Right lobe of liver (tissue), 6 donors: ENCODE data around the gene CFAP77. TPM values are rescaled to one million over a fixed set of nuclear protein-coding genes. Genes with fewer than 3 reads are reported as not detected.

Source experiments
- ATAC-seq, 4 donors: fragments of 200-7000 bp; cut with Tn5 transposase; one replicate each; pipeline ENCODE4 v1.9.1; 2020; ENCODE audit warnings: mild to moderate bottlenecking in 4 of 4, moderate library complexity in 4 of 4
- DNase-seq, 3 donors: peaks; one replicate each; pipeline ENCODE4 v3.0.0-alpha.2; 2020
- H3K27ac ChIP-seq, 3 donors: fragments of 200-600 bp; one replicate each; pipeline ENCODE4 v1.8.0; 2022
- H3K27me3 ChIP-seq, 2 donors: fragments of 200-600 bp; one replicate each; pipeline ENCODE4 v1.8.0; 2022
- H3K36me3 ChIP-seq, 4 donors: fragments of 200-600 bp; sonication (generic) in 1 of 4; one replicate each; pipeline versions ENCODE4 v1.5.1 to v1.8.0; 2017 to 2022; ENCODE audit warnings: control low read depth in 1 of 4
- H3K4me1 ChIP-seq, 4 donors: fragments of 200-600 bp; sonication (generic) in 1 of 4; one replicate each; pipeline versions ENCODE4 v1.5.1 to v1.8.0; 2017 to 2022; ENCODE audit warnings: control low read depth in 1 of 4
- H3K4me3 ChIP-seq, 3 donors: fragments of 200-600 bp; one replicate each; pipeline ENCODE4 v1.8.0; 2022
- H3K9me3 ChIP-seq, 4 donors: fragments of 200-600 bp; sonication (generic) in 1 of 4; one replicate each; pipeline versions ENCODE4 v1.5.1 to v1.8.0; 2017 to 2022; ENCODE audit warnings: control low read depth in 1 of 4
- CTCF ChIP-seq, 4 donors: fragments of 200-600 bp in 3 of 4; fragments of 450-650 bp in 1 of 4; IDR thresholded peaks; one replicate each; pipeline versions ENCODE4 v1.5.1 to v1.8.0; 2016 to 2022; ENCODE audit warnings: antibody characterized with exemption in 4 of 4, mild to moderate bottlenecking in 2 of 4
- POLR2A ChIP-seq: fragments of 450-650 bp; IDR thresholded peaks from one replicate; pipeline ENCODE4 v1.6.1; 2017; ENCODE audit warnings: antibody characterized with exemption, mild to moderate bottlenecking
- WGBS: methylation state at CpG from one replicate; pipeline ENCODE4 v1.1.6; 2018; ENCODE audit warnings: low coverage, low lambda C conversion rate; ENCODE audit not compliant: insufficient coverage; ENCODE audit errors: missing lambda C conversion rate; 5-methylcytosine and 5-hydroxymethylcytosine counted together
- intact Hi-C, 2 donors: fragments of 100-400 bp; cut with DNase I; formaldehyde crosslinking; loops; one replicate each; pipeline versions ENCODE4 v1.11.2 to v1.14.1; 2022
- total RNA-seq, 6 experiments: library from RNA; depleted of rRNA in 2 of 6; stranded (reverse); fragments of >200 nt in 2 of 6; fragmentation: NEBNext Ultra II Directional in 3 of 6; extraction: Animal tissue kit (Norgen Biotek cat#: 25700) in 3 of 6; gene quantifications; one replicate each; pipeline versions ENCODE4 v1.1.0 to v1.2.4, GENCODE V29; 2016 to 2023
- donor health status: DM: no; HTN: yes; CAD: no.
- donor health status: DM: no; HTN: no; CAD: no.
- donor health status: DM: no; HTN: no; CAD: no.
- donor health status: DM: no; HTN: yes; CAD: no.
- donor health status: DM: no; HTN: yes; CAD: no.

Gene CFAP77
- total RNA-seq, 6 experiments from 2014 or later = not detected

GRCh38 chr9:132478353-132479050 is 68.5 kb downstream of the CFAP77 start:
- no peaks in the 10 kb centered on the region for H3K27me3 ChIP-seq
- H3K36me3 ChIP-seq = no peaks in the 10 kb centered on the region
- no peak overlapping the region for H3K27ac ChIP-seq
- no peak for ATAC-seq
- no peaks in the 10 kb centered on the region for H3K4me1 ChIP-seq
- no peak overlapping the region for H3K4me3 ChIP-seq
- H3K9me3 ChIP-seq = no peaks in the 10 kb centered on the region
- no peak for DNase-seq
- TF ChIP-seq POLR2A (no peak), CTCF (IDR thresholded peaks at IDR 0.05) (no peak)
- WGBS = 62% methylated on average over 13 of the region's 15 CpGs
- intact Hi-C loops = no loop called here

- Histone ChIP-seq H3K27me3 (no peaks in the 10 kb centered on the region), H3K27ac (no peak overlapping the region), H3K4me3 (no peak overlapping the region), H3K9me3 (no peaks in the 10 kb centered on the region), H3K4me1 (no peaks in the 10 kb centered on the region), H3K36me3 (no peaks in the 10 kb centered on the region)
- ATAC-seq (no peak), DNase-seq (no peak)
- 38% methylated on average over 3 of the region's 10 CpGs for WGBS
- TF ChIP-seq CTCF (IDR thresholded peaks at IDR 0.05) (no peak), POLR2A (no peak)
- intact Hi-C loops = no loop called here
Observed at GRCh38 chr9:132479733-132480132, 69.7 kb downstream of the CFAP77 start.

GRCh38 chr9:132481053-132481849 is 71.2 kb downstream of the CFAP77 start:
- ATAC-seq (no peak), DNase-seq (no peak)
- Histone ChIP-seq H3K4me3 (no peak overlapping the region), H3K36me3 (no peaks in the 10 kb centered on the region), H3K9me3 (no peaks in the 10 kb centered on the region), H3K27ac (no peak overlapping the region), H3K4me1 (no peaks in the 10 kb centered on the region), H3K27me3 (peaks cover 0 to 3% of the 10 kb centered on the region in 2 donors)
- 52% methylated on average over 14 of the region's 20 CpGs for WGBS
- intact Hi-C loops = no loop called here
- TF ChIP-seq POLR2A (no peak), CTCF (IDR thresholded peaks at IDR 0.05) (no peak)

- intact Hi-C loops = no loop called here
- ATAC-seq = no peak
- 64% methylated on average over 15 of the region's 17 CpGs for WGBS
- TF ChIP-seq POLR2A (no peak), CTCF (IDR thresholded peaks at IDR 0.05) (no peak)
- H3K36me3 ChIP-seq = no peaks in the 10 kb centered on the region
- no peak overlapping the region for H3K4me3 ChIP-seq
- peaks cover 0 to 3% of the 10 kb centered on the region in 2 donors for H3K27me3 ChIP-seq
- no peak overlapping the region for H3K27ac ChIP-seq
- H3K4me1 ChIP-seq = no peaks in the 10 kb centered on the region
- H3K9me3 ChIP-seq = no peaks in the 10 kb centered on the region
- no peak for DNase-seq
Observed at GRCh38 chr9:132482196-132482813, 72.3 kb downstream of the CFAP77 start.
